Suppressor macrophage treated with lipopolysaccharide for 4 hours (primary cell): ENCODE data around the gene ADK.
"Not testable (repeated sequence)": the region's sequence is repeated elsewhere in the genome, so short reads cannot be mapped to it uniquely, and the experiment has no call there.

Experiments
- DNase-seq: peaks from one replicate; pipeline ENCODE4 v3.0.0-alpha.2; 2020

Gene ADK

DNA sequence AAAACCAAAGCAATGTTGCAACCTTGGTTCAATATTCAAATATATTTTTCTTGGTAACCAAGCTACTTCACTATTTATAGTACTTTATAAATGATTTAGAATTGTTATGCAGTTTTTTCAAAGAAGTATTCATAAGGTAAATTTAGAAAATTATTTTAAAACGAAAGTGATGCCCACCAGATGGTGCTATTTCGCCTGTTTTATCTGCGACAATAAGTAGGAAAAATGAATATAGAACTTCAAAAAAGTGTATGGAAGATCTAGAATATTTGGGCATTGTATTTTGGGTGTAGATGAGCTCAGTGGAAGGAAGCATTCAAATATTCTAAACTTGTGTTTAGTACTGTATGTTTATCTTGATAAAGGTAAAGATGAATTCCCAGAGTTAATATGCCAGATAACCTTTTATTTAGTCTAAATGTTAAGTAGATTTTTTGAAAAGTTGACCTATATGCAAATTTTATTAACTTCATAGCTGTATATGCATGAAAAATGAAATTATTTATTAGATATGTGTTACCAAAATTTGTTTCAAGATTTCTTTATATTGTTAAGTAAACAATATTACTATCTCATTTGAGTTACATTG lies 93.2 kb downstream of the ADK start:
- peak; percentile 70 for DNase-seq

DNA sequence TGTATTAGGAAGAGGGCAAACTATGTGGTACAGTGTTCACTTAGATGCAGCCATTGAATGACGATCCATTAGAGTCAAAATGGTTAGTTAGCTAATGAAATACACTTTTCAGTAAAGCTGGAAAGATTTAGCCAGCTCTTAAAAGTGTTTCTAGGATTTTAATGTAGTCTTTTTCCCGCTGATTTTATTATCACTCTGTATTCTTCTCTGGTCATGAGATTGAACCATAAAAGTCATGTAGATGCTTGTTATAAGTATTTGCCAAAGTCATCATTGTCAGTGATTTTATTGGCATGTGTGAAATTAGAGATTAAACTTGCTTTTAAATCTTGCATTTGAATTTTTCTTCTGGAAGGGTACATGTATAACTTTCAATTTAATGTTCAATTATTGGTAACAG lies 93.8 kb downstream of the ADK start:
- no peak for DNase-seq

DNA sequence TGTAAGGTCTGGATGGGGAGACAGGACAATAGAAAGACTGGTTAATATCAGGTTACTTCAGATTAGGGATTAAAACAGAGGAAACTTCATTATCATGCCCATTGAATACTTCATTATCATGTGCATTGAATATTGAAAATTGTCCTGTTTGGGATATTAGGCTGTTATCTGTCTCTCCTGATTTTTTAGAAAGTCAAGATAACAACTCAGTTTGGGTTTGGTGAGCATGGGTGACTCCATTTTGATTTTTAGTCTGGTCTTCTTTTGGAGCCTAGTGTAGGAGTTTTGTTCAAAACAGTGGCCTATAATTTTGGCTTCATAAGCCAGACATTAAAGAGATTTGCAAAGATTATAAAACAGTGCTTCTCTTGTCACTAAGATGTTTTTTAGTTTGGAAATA lies 95.5 kb downstream of the ADK start:
- no peak for DNase-seq

DNA sequence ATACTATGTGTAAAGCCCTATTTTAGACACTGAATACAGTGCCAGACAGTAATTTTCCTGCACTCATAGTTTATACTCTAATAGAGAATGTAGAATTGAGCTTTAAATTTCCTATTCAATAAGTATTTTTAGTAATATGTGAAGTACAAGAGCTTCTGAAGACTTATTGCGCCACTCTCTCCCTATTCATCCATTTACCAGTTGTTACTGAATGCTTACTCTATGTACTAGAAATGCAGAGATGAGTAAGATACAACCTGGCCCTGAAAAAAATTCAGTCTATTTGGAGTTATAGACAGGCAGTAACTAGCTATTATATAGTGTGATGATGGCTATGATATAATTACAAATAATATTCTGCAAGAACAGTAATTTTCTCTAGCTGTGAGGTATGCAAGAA lies 98.8 kb downstream of the ADK start:
- DNase-seq: no peak

DNA sequence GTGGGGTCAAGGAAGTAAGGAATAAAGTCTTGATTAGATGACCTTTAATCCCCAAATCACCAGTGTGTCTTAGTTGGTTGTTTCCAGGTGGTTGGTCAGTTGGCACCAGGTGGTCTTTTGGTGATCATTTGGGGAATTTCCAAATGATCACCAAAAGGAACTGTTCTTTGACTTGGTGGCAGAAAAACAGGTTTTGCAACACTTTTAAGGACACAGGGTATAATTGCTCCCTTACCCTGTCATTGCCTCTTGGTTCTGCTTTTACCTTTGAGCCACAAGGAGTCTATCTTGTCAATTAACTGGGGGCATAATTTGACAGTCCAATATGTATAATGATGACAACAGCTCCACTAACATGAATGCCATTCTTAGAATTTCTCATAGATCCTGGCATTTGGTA lies 104.2 kb downstream of the ADK start:
- peak; percentile 23 for DNase-seq

DNA sequence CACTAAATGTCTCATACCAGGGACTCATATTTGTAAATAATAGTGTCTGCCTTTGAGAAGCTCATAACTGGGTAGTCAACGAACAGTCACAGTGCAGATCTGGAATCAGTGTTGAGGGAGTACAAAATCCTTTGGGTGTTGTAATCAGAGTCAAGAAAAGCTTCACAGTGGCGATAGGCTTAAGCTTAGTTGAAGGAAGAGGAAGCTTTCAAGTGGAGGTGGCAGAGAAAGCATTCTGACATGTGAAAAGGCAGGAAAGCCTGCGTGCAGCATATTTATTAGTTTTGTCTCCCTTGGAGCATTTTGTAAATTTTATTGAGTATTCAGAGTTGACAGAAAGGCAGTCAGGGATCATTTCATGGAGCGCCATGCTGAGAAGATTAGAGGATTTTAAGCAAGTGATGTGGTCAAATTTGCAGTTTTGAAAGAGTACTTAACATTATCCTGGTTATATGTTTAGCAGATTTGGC lies 104.9 kb downstream of the ADK start:
- peak; percentile 52 for DNase-seq

DNA sequence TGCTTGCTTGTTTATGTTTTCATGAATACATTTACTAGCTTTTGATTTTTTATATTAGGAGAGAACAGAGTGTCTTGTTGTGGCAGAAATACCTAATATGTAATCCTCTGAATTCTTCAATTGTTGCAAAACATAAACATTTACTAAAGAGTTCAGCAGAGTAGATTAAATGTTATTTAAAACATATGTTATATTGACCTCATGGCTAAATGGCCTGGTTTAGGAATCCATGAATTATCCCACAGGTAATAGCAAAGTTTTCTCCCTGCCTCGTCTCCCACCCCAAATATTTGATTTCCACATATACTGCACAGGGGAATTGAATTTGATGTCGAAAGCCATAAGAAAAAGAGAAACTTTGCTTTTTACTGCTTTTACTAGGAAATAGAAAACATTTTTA lies 111.8 kb downstream of the ADK start:
- no peak for DNase-seq

DNA sequence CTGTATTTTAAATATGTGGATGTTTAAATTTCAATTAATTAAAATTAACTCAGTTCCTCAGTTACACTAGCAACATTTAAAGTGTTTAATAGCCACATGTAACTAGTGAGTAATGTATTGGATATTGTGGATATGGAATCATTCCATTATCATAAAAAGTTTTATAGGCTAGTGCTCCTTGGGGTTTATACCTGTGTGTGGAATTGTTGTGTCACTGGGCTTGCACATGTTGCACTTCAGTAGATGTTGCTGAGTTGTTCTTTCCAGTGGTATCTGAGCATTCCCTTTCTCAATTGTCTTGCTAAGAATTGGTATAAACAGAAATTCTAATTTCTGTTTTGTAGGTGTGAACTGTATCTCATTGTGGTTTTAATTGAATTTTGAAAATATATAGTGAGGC lies 113.0 kb downstream of the ADK start:
- DNase-seq: no peak

DNA sequence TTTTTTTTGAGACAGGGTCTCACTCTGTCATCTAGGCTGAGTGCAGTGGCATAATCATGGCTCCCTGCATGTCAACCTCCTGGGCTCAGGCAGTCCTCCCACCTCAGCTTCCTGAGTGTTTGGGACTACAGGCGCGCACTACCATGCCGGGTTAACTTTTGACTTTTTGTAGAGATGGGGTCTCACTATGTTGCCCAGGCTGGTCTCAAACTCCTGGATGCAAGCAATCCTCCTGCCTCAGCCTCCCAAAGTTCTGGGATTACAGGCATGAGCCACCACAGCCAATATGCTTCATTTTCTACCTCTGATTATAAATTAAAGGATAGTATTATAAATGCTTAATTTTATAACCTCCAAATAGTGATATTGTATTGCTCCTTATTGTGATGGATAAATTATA lies 121.3 kb downstream of the ADK start:
- no peak for DNase-seq

DNA sequence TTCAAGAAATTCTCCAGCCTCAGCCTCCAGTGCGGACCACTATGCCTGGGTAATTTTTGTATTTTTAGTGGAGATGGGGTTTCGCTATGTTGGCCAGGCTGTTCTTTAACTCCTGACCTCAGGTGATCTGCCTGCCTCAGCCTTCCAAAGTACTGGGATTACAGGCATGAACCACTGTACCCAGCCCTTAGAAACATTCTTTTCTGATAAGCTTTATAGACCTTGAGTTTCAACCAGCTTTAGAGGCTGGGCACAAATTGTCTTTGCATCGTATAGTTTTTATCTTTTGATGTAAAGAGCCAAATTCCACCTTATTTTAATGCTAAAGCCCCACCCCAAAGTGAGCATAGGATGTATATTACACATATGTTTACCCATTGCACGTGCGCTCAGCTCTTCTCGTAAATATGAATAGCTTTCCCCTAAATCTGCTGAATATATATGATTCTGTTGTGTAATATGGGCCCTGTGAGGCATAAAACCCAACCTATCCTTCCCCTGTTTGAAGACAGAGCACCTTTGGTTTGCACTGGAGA lies 124.8 kb downstream of the ADK start:
- DNase-seq: no peak

DNA sequence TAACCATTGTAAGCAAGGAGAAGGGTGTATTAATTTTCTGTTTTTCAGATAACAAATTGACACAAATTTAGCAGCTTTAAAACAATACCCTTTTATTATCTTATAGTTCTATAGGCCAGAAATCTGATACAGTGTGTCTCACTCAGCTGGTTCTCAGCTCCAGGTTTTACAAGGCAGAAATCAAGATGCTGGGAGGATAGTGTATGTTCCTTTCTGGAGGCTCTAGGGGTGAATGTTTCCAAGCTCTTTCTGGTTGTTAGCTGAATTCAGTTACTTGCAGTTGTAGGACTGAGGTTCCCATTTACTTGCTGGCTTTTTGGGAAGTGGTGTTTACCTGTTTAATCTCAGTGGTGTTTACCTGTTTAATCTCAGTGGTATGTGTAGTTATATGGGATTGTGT lies 125.4 kb downstream of the ADK start:
- DNase-seq: no peak

DNA sequence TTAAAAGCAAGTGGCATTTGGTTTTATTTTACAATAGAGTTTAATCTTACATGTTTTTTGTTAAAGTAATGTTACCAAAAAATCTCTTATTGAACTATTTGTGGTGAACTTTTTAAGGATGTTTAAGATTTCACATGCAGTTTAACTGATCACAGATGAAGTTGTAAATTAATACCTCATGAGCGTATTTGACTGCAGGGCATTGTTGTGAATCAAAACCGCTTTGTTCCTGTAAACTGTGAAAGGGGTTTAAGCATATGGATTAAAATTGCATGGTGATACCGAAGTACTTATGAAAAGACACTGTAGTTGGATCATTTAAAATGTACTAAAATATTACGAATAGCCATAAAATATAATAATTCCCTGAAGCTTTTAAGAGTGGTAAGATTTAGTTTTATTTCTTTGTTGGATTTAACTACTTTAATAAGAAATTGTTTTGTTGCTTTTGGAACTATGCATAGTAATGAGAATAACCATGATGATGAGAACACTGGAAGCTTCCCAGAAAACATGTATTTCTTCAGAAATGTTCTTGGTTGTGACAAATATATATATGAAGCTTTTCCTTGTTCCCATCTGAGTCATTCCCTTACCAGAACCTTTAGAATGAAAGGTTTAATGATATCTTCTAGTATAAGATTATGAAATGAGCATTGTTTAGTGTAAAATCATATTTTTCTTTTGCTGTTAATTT lies 131.3 kb downstream of the ADK start:
- DNase-seq: peak; percentile 21

DNA sequence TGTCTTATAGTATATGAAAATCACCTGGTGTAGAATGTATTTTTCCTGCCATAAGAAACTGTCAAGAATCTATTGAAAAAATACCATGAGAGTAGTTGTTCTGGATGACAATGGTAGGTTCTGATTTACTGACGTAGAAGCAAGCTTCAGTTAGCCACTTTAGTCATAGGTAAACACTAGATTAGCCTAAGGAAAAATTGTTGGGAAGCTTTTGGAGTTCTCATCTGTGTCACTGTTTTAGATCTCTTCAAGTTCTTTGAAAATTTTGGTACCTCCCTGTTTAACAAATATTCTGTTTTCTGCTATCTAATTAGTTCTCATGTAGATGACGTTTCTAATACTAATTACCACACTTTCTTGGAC lies 131.8 kb downstream of the ADK start:
- no peak for DNase-seq

DNA sequence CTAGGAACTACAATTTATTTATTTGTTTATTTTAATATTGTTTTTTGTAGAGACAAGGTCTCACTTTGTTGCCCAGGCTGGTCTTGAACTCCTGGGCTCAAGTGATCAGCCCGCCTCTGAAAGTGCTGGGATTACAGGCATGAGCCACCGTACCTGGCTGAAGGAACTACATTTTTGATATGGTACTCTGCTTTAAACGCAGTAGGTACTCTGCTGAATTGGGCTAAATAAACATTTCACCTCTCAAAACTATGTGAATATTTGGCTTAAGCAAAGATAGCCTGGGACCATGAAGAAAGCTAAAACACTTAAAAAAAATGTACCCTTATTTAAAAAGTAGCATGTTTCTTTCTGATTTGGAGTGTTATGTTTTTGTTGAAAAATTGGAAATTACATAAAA lies 138.2 kb downstream of the ADK start:
- DNase-seq: no peak

DNA sequence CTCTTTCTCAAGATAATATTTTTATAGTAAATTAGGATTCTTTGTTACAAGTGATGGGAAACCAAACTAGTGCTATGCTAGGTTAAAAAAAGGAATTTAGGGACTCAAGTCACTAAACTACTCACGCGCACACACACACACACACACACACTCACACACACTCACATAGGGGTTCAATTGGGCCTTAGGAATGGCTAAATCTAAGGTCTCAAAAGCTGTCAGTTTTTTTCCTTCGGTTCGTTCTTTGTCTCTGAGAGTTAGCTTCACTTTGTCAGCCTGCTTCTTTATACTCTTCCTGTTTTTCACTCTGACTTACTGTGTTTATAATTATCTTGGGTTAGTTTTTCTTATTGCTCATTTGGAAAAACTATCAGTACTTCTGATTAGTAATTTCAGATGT lies 138.9 kb downstream of the ADK start:
- DNase-seq: no peak

DNA sequence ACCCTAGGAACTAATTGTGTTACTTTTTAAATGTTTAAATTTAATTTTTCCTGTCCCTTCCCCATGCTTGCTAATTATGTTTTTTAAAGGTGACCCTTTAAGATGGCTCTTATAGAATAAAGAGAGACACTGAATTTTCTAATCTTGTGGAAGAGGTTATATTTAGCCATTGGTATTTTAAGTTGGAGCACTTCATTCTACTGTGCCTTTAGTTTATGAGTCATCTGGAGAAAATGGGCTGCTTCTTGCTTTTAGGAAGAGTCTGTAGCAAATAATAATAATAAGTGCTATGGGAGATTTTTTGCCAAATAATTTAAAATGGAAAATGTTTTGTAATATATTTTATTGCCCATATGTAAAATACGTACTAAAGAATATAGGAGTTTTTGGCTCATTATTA lies 139.7 kb downstream of the ADK start:
- DNase-seq: no peak

DNA sequence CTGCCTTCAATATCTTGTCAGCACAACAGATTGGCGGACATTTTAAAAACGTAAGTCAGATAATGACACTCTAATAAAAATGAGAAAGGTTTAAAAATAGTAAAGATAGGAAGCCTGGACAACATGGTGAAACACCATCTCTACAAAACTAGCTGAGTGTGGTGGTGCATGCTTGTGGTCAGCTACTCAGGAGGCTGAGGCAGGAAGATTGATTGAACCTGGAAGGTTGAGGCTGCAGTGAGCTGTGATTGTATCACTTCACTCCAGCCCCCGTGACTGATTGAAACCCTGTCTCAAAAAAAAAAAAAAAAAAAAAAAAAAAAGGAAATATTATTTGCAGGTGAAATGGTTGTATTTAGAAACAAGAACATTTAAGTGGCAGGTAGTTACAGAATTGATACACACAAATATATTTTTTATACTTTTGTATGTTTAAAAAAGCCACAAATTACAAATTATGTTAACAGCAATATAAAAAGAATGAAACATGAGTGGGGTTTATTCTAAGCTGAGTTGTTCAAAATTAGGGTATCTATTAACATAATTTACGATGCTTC lies 141.9 kb downstream of the ADK start:
- no peak for DNase-seq

DNA sequence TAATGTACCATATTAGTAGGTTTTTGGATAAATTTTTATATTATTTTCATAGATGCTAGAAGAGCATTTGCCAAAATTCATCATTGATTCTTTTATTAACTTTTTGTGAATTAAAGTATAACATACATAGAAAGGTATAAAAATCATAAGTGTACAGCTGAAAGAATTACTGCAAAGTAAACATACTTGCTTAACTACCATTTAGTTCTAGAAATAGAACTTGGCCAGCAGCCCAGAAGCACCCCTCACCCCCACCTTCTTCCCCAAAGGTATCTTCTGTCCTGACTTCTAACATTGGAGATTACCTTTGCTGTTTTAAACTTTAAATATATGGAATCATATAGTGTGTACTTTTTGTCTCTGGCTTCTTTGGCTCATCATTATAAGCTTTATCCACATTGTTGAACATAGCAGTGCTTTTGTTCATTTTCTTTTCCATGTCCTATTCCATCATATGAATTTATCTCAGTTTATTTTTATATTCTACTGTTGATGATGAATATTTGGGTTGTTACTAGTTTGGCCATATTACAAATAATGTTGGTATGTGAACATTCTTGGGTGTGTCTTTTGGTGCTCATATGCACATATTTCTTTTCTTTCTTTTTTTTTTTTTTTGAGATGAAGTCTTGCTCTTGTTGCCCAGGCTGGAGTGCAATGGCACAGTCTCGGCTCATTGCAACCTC lies 142.8 kb downstream of the ADK start:
- DNase-seq: no peak

DNA sequence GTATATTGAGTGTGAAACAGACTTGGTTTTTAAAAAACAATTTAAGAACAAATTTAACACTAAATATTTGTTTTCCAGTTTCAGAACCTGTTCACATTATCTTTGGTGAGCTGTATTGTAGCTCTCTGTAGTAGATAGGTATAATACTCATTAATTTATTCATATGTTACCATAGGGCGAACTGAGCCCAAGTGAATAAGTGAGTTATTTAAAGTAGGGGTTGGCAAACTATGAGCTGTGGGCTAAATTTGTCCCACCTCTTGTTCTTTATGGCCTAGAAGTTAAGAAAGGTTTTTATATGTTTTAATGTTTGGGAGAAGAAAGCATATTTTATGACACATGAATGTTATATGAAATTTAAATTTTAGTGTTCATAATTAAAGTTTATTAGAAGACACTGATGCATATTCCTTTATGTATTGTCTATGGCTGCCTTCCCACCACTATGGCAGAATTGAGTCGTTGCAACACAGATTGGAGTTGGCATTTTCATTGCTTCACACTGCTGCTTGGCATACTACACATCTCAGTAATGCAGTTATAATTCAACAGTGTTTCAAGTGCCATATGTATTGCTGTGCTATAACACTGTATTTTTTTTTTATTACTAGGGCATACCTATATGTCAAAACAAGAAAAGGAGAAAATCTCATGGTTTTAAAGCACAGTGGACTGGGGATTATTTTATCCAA lies 146.5 kb downstream of the ADK start:
- DNase-seq: no peak

DNA sequence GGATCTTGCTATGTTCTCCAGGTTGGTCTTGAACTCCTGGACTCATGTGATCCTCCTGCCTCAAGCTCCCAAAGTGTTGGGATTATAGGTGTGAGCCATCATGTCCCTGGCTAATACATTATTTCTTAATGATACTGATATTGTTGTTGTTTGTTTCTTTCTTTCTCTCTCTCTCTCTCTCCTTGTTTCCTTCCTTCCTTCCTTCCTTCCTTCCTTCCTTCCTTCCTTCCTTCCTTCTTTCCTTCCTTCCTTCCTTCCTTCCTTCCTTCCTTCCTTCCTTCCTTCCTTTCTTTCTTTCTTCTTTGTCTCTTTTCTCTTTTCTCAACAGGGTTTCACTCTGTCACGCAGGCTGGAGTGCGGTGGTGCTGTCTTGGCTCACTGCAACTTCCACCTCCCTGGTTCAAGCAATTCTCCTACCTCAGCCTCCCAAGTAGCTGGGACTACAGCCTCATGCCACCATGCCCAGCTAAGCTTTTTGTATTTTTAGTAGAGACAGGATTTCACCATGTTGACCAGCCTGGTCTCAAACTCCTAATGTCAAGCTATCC lies 149.1 kb downstream of the ADK start:
- not testable (repeated sequence) for DNase-seq

DNA sequence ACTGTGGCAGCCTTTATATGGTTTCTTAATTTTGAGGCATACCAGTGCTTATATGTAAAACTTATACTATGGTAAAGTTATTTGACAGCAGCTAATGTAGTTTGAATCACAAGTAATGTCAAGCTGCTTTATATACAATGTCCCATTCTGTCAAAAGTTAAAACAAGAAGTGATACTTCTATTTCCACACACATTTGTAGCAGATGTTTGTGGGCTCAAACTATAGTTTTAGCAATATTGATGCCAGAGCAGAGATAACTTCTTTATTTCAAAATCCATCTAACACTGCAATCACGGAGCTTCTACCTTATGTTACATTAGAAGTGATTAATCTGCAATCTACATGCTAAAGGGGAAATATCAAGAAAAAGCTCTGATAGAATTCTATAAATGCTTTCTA lies 149.6 kb downstream of the ADK start:
- DNase-seq: peak; percentile 58

DNA sequence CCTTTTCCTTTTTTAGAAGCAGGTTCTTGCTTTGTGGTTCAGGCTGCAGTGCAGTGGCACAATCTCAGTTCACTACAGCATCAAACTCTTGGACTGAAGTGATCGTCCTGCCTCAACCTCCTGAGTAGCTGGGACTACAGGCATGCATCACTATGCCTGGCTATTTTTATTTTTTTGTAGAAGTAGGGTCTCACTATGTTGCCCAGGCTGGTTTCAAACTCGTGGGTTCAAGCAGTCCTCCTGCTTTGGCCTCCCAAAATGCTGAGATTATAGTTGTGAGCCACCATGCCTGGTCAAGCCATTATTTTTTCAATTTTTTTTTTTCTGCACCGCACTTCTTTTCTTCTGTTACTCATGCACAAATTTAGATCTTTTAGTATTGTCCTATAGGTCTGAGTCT lies 154.7 kb downstream of the ADK start:
- no peak for DNase-seq
